Measurements from ENCODE around the gene PCTP.

The PCTP gene

DNA sequence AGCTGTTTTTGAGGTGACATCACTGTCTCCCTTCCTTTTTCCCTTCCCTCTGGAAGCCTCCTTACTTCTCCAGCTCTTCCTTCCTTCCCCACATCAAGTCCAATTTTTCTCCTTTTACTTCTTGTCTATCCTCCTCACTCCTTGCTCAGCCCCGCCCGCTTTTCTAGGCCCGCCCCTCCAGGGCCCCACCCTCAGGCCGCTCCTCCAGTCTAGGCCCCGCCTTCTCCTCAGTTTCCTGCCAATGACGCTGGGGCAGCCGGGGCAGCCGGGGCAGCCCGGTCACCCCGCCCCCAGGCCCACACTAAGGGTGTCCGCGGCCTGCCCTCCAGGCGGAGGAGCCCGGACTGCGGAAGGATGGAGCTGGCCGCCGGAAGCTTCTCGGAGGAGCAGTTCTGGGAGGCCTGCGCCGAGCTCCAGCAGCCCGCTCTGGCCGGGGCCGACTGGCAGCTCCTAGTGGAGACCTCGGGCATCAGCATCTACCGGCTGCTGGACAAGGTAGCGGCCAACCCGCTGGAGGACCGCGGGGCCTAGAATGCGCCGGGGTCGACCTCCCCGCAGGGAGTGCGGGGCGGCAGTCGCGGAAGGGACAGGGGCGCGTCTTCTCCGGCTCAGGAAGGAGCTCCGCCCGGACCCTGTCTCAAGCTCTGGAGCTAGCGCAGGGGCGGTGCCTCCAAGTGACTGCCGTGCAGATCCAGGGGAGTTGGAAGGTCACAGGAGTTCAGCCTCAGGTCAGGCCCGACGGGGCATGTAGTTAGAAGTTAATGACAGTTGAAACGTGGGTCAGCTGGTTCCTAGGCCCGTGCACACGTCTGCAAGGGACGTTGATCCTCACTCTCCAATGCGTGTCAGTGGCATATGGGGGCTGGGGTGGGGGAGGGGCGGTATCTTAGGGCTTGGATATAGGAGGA lies at the start of gene PCTP:
PCTP (plus strand) TSS at position 302 of the 908 bp plus-strand sequence; CDS start at position 355, 53 bp downstream.
- FAIRE-seq = no peak

DNA sequence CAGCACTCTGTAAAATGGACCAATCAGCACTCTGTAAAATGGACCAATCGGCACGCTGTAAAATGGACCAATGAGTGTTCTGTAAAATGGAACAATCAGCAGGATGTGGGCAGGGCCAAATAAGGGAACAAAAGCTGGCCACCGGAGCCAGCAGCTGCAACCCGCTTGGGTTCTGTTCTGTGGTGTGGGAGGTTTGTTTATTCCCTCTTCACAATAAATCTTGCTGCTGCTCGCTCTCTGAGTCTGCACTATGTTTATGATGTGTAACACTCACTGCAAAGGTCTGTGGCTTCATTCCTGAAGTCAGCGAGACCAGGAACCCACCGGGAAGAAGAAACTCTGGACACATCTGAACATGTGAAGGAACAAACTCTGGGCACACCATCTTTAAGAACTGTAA lies 48.7 kb upstream of the PCTP start:
- no peak for FAIRE-seq

DNA sequence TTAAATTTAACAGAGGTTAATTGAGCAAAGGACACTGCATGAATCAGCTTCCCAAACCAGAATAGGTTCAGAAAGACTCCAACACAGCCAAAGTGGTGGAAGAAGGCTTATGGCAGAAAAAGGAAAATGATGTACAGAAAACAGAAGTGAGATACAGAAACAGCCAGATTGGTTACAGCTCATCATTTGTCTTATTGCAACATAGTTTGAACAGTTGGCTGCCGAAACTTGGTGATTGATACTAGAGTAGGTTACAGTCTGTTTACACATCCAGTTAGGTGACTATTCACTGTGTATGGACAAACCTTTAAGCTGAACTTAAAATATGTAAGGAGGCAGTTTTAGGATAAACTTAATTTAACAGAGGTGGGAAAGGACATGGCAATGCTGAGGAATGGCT lies 46.5 kb upstream of the PCTP start:
- no peak for FAIRE-seq

DNA sequence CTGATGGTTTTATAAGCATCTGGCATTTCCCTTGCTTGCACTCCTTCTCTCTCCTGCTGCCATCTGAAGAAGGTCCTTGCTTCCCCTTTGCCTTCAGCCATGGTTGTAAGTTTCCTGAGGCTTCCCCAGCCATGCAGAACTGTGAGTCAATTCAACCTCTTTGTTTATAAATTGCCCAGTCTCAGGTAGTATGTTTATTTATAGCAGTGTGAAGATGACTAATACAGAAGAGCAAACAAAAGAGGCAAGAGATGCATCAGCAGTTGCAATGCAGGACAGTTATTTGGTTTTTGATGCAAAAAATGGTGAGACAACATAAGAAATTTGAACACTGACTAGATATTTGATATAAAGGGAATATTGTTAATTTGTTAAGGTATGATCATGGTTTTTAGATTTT lies 45.0 kb upstream of the PCTP start:
- FAIRE-seq = no peak

DNA sequence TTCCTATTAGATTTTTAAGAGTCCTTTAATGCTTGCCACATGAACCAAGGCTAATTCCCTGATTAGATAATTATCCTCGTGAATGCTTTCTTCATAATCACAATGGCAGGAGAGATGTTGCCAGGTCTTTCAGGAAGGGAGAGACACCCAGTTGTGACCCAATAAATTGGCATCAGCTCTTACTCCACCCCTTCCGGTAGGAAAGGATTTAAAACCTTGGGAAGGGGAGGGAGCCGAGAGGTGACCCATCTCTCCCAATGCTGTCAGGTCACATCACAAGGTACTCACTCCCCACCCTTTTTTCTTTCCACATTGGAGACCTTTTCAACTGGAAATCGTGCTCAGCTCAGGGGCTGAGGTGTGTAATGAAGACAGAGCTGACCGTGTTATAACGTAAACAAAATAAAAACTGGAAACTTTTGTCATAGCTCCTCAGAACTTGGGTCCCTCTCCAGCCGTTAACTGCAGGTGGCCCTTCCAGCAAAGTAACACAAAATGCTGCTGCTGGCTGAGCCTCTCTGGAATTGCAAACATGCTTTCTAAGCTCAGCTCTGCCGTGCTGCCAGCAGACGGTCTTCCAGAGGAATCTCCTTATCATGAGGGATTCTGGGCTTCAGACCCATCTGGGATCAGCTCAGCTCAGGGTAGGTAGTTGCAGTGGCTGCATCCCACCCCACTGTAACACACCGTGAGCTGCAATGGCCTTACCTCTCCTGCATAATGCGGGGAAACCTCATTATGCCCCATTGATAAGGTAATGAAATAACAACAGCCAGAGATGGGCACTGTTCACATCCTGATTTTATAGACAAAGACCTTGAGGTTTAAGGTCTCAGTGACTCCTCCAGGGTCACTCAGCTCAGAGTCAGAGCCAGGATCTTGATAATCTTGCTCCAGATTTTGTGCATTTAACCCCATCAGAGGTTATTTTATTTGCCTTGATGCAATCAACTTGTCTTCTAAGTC lies 43.8 kb upstream of the PCTP start:
- FAIRE-seq = no peak

DNA sequence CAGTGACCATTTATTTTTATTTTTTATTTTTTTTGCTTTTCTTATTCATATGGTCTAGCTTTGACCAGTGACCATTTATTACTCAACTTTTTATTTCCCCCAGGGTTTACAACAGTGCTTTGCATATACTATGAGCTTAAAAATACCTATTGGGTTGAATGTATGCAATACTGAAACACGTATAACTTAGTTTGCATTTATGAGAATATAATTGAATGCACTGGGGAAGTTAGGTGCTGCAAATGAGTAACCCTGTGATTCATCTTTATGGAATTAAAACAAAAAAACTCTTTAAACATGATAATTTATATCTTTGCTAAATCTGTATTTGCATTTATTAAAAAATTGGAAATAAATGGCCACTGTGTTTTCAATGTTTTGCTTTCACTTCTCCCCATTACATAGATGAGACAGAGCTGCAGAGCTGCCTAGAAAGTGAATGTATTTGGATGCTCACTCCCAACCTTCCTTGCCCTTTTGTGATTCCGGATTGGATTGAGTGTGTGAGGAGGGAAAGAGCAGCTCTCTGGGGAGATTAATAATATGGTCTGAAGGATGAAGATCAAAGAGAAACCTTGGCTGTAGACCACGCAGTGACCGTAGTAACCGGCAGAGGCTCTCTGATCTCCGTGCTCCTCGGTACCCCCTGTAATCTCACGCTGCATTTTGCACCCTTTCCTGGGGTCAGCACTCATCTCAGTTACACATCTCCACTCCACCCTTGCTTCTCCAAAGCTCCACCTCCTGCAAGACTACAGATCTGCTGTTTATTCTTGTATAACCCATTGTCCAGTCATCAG lies 42.5 kb upstream of the PCTP start:
- no peak for FAIRE-seq

DNA sequence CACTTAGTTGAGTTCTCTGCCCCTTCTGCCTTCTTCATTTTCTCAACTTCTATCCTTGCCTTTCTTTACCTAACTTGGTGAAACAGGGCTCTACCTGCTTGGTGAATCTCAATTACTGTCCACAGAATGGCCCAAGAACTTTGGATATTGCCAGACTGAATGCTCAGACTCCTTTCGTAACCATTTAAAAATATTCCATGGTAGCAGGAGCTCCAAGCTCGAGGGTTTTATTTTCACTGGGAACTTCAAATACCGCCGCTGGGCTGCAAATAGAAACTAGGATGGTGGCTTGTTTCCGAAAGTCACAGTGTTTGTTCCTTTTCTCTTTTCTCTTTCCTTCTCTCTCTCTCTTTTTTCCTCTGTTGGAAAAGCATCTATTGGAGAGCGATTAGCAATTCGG lies 41.4 kb upstream of the PCTP start:
- FAIRE-seq = no peak

DNA sequence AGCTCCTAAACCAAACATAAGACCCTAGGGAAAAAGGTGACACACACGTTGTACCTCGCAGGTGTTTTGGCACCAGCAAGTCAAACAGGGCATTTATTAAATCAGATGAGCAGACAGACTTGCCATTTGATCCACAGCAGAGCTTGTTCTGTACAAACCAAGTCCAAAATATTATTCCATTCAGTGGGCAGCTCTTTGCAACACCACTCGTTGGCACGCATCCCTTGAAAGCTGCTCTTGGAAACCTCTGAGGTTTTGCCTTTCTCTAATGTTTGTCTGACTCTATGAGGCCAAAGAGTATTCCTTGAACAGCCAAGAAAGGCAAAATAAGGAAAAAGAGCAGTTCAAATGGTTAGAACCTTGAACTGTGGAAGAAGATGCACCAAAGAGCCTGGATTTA lies 40.9 kb upstream of the PCTP start:
- FAIRE-seq = no peak

DNA sequence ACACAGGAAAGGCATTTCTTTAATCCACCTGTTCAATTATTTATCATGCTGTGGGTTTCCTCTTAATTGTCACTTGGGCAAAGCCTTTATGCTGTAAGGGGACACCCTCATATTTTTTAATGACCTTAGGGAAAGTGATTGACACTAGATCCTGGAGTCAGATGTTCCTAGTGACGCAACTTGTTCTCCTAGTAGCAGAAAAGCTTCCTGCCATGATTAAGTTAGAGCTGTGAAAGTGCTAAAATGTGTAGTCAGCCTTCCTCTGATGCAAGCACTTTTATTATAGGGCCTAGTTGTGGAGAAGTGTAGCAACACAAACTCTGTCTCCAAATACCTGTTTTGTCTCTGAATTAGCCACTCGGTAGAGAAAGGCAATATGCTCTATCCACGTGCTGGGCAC lies 40.4 kb upstream of the PCTP start:
- no peak for FAIRE-seq

DNA sequence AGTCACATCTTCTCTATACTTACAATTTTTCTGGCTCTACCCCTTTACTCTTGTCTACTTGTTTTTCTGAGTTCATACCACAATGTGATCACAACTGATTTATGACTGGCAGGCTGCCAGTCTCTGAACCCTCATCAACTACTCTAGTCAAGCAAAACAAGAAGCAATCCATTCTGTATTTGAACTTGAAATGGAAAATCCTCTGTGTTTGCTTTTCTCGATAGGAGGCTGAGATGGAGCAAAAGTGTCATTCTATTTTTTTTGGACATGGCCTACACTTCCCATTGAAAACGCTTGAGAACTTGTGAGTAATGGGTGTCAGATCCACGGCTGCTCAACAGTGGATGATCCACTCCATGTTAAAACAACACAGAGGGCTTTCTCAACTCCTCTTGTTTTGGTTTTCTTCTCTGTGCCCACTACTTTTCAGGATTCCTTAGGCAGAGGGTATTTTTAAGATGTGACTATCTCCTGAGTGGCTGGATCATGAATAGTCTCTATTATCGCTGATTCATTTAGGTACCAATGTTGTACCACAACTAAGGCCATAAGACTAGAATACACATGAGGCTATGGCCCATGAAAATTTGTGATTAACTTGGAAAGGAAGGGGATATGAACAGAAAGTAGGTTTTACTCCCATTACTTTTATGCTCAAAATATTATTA lies 39.9 kb upstream of the PCTP start:
- no peak for FAIRE-seq

DNA sequence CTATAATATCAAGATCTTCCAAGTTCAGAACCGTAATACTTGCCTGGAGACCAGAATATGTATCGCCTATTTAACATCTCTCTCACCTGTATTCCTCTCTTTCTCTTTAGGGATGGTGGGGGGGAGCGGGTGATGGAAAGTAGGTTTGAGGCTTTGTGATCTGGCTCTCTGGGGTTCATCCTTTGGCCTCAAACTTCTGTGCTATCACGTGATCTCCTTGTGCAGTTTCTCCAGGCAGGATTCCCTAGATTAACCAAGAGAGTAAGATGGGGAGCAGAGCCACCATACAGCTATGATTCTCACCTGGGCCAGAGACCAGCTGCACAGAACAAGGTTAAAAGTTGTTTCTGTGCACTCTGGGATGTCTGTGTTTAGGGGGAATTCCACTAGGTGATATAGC lies 33.4 kb upstream of the PCTP start:
- FAIRE-seq = no peak

DNA sequence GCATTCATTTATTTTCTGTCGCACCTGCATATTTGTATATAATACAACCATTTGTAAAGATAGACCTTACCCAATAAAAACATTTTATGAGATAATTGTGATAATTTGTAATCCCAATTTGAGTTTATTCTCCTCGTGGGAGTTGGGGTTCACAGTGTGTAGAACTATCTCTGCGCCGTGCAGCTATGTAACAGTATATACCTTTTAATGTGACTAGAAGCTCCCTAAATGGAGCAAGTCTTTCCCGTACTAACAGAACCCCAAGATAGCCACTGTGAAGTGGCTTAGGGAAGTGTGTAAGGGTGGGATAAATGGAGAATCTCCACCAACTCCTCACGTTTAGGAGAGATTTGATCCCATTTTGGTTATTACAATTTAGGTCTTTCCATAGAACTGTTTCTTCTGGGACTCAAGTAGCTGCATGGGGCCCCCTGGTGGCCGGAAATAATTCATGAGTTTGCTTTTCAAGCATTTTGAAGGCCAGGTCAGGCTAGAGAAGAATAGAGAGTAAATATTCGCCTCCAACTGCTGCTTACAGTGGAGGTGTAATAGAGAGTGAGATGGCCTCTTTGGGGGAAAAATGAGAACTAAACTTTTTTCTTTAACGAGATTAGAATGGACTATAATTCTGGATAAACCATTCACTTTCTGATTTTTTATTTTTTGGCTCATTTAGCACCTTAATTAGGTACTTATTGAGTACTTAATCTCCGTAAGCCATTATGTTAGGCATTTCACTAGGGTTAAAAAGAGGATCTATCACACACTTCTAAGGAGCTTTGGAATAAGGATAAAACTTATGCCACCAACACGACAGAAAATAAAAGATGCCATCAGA lies 32.7 kb upstream of the PCTP start:
- FAIRE-seq = no peak

DNA sequence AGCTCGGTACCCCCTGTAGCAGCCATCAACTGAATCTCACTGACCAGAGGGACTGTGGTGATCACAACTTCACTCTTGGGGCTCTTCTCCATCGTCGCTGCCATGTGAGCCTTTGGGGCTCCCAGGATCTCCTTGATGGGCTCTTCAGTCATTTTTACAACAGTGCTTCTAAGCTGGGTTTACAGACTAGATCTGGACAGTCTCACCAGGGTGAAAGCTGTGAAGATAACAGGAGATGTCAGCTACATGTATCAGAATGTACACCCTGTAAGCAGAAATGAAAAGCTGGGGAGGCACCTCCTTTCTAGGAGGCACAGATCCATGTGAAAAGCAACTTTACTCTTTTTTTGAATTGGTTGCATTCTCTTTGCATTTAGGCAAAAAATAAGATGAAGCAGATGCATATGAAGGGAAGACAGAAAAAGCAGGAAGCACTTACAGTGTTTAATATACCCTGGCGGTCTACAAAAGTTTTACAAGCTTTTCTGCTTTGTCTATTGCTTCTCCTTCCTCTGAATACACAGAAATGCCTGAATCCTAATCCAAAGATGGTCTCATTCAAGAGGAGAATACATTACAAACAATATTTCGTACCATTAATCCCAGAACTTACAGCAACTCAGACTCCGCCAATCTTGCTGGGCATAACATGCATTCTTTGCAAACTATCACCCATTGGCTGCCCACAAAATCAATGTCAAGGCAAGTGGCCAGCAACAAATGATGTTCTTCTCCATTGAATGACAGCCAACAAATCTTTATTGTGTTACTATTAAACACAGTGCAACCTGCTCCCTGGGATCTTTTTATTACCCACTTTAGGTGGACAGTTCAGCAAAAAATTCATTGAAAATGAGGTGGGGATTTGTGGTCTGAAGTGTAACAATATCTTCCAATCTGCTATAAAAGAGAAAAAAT lies 29.7 kb upstream of the PCTP start:
- FAIRE-seq = no peak

DNA sequence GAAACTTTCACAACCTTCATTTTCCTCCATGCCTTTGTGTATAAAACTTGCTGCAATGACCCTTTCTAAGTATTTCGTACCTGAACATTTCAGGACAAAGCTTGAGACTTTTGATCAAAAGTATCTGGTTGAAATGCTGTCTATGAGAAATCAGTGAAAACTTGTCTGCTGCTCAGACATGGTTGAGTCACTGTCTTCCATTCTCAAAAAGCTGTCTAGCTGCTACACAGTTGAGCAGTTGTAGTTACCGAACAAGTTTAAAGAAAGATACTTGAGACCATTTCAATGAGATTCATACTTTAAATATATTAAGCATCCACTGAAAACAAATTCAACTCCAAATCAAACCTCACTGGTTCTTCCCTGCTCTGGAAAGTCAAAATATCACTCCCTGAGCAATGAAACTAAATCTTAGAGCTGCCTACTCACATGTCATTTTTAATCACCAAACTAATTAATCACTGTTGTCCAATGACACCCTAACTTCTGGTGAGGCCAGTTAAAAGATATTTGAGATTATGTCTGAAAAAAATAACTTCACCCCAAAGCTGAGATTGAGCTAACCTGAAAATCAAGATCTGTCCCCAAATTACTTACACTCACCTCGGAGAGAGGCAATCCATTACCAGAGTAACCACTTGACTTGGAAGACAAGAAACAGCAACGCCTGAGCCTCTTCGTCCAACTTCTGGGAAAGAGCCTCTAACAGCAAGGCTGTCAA lies 28.7 kb upstream of the PCTP start:
- FAIRE-seq = no peak

DNA sequence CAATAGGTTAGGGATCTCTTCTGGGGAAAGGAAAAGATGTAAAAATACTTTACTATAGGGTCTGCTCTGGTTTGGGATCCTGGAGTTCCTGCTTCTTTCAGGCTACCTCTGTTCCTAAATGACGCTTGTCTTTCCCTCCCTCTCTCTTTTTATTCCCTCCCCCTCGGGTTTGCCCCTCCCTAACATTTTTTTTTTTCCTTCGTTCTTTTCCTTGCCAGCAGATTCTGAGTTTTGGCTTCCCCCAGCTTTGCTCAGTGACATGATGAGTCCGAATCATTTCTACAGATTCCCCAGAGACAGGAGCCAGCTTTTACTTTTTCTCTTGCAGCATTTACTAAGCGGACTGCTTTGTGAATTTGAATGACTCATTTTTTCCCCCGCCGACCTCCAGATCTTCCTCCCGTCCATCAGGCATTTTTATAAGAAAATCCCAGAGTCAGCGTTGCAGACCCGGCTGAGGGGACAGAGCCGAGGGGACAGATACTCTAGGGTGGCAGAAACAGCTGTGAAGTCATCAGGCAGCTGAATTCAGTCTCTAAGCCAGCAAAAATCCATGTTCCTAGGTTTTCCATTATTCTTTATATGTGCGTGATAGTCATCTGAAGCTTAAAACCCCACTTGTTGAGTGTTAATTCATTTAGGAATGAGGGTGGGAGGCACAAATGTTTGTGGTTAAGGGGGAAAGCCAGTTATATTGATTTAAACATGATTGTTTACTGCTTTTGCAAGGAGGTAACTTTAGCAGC lies 27.9 kb upstream of the PCTP start, which contains the start of gene TMEM100:
TMEM100 (minus strand) TSS at position 123 of the 746 bp plus-strand sequence. CDS start 1,794 bp downstream, outside the sequence.
- FAIRE-seq = no peak

DNA sequence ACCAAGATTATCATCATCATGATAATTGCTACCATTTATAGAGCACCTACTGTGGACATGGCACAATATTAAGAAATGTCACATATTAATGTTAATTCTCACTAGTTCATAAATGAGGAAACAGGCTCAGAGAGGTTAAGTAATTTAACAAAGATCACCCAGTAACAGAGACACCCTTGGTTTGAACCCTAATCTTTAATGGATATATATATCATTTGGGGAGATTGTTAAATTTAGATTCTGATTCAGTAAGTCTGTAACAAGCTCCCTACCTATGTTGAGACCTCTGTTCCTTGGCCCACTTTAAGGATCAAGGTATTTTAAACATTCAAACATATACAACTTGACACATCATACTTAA lies 27.4 kb upstream of the PCTP start:
- no peak for FAIRE-seq

DNA sequence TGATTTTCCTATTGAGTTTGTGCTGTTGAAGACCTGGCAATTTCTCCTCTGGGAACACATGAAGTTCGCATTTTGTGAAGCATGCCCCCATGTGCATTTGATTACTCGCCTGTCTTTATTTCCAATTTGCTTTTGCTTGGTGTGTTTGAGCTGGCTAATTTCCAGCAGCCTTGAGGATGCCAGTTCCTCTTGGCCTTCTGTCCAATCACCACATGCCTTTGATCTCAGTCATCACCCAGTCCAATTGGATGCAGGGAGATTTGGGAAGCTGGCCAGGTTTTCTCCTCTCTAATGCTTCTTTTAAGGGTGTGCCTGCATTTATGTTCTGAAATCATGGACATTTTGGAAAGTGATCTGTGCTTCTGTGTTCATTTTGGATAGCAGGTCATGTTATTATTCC lies 24.4 kb upstream of the PCTP start:
- FAIRE-seq = no peak

DNA sequence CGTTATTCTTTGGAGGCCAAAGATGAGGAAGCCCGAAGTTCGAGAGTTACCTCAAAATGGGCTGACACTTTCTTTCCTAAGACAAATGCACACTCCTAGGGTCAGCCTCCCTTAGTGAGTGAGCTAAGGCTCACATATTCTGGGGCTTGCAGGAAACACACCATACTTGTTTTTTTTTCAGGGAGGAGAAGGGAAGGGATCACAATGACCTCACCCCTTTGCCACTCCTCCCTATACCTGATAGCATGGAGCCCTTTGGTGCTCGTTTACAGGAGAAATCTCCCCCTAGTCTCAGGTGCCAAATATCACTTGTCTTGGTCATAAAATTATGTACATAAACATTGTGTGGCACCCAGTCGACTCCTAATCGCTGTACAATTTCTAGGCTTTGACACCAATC lies 23.6 kb upstream of the PCTP start:
- no peak for FAIRE-seq

DNA sequence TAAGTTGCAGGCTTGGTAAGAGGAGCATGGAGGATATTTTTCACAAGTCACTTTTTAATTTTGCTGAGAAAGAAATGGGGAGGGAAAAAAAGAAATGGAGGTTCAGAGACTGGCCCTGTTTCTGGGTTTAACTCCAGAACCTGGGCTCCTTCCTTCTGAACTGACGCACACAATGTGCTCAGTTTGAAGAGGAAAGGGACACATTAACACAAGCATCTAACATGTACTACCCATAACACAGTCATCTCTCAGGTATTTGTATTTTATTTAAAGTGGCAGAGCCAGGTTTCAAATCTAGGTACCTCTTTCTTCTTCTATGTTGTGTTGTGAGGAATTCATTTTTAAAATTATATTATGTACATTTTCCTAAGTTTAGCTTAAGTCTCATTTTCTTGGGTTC lies 22.9 kb upstream of the PCTP start:
- no peak for FAIRE-seq

All from colon (tissue), 2 donors.